Neural crest cell (in vitro differentiated cells): ENCODE data around the gene KRT12. TPM values are rescaled to one million over a fixed set of nuclear protein-coding genes. Genes with fewer than 3 reads are reported as not detected.
A peak's percentile ranks its signal among the peaks of the same experiment; 100 is the strongest.

Experiments used
- DNase-seq: peaks from one replicate; pipeline ENCODE4 v3.0.0; 2021; ENCODE audit warnings: low read depth, mixed read lengths, low spot score
- H3K27ac Mint-ChIP-seq: one replicate; pipeline ENCODE4 v1.8.0; 2021; ENCODE audit warnings: mild to moderate bottlenecking, mixed read lengths; ENCODE audit not compliant: unreplicated experiment
- H3K27me3 Mint-ChIP-seq: 2 replicates; pipeline ENCODE4 v1.8.0; 2021; ENCODE audit warnings: low read depth, mild to moderate bottlenecking, mixed read lengths
- H3K36me3 Mint-ChIP-seq: 2 replicates; pipeline ENCODE4 v1.8.0; 2021; ENCODE audit warnings: low read depth, mild to moderate bottlenecking, mixed read lengths
- H3K4me1 Mint-ChIP-seq: 2 replicates; pipeline ENCODE4 v1.8.0; 2021; ENCODE audit warnings: mixed read lengths
- H3K4me3 Mint-ChIP-seq: one replicate; pipeline ENCODE4 v1.8.0; 2021; ENCODE audit warnings: mild to moderate bottlenecking, mixed read lengths
- H3K9me3 Mint-ChIP-seq: 2 replicates; pipeline ENCODE4 v1.8.0; 2021; ENCODE audit warnings: mixed read lengths
- total RNA-seq: library from RNA; stranded (reverse); gene quantifications from 2 replicates; pipeline ENCODE4 v1.2.1, GENCODE V29; 2021
- TF ChIP-seq, protein P1 (sequence below): fragments of 200-600 bp; sonication (generic); conservative IDR thresholded peaks from 2 replicates; pipeline ENCODE4 v1.5.0; 2021; ENCODE audit warnings: antibody characterized with exemption, mild to moderate bottlenecking

Gene KRT12
- total RNA-seq, 1 donor from 2014 or later: not detected

DNA sequence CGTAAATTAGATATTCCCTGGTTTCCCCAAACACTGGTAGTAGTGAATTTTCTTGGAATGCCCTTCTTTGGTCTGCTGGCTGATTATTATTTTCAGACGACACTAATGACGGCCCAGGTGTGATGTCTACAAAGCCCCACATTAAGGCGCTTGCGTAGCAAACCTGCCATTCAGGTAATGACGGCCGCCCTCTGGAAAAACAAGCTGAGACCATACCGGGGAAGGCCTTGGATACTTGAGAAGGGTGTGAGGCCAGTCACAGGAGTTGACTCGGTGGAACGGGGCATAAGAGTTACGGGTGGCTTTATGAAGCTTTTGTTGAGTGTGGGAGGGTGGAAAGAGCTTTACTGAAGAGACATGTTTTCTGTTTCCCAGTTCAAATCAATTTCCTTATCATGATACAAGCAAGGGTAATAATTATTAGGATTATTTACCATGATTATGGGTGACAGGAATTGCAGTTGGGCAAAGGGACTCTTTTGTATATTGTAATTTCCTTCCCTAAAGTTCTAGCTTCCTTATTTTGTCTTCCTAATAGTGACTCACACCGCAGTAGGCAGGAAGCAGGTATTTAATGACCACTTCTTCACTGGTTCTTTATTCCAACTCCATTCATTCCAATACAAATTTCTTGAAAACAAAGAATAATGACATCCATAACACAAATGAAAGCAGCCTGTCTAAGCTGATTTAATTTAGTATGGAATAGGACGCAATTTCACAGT lies 45.6 kb upstream of the KRT12 start:
- Mint-ChIP-seq H3K4me1 (peaks cover 10% of the 10 kb centered on the region), H3K4me3 (no peak overlapping the region), H3K27ac (no peak overlapping the region), H3K27me3 (peaks cover 15% of the 10 kb centered on the region), H3K9me3 (no peaks in the 10 kb centered on the region), H3K36me3 (no peaks in the 10 kb centered on the region)
- no peak for DNase-seq
- TF ChIP-seq, protein P1, sequence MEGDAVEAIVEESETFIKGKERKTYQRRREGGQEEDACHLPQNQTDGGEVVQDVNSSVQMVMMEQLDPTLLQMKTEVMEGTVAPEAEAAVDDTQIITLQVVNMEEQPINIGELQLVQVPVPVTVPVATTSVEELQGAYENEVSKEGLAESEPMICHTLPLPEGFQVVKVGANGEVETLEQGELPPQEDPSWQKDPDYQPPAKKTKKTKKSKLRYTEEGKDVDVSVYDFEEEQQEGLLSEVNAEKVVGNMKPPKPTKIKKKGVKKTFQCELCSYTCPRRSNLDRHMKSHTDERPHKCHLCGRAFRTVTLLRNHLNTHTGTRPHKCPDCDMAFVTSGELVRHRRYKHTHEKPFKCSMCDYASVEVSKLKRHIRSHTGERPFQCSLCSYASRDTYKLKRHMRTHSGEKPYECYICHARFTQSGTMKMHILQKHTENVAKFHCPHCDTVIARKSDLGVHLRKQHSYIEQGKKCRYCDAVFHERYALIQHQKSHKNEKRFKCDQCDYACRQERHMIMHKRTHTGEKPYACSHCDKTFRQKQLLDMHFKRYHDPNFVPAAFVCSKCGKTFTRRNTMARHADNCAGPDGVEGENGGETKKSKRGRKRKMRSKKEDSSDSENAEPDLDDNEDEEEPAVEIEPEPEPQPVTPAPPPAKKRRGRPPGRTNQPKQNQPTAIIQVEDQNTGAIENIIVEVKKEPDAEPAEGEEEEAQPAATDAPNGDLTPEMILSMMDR: no peak

GRCh38 chr17:40910441-40910841 lies 43.4 kb upstream of the KRT12 start:
- H3K27ac Mint-ChIP-seq: no peak overlapping the region
- no peak overlapping the region for H3K4me3 Mint-ChIP-seq
- peaks cover 37% of the 10 kb centered on the region for H3K27me3 Mint-ChIP-seq
- DNase-seq: no peak
- no peaks in the 10 kb centered on the region for H3K9me3 Mint-ChIP-seq
- H3K4me1 Mint-ChIP-seq: peaks cover 10% of the 10 kb centered on the region
- H3K36me3 Mint-ChIP-seq: no peaks in the 10 kb centered on the region
- TF ChIP-seq, protein P1: no peak

GRCh38 chr17:40909755-40910154 lies 42.7 kb upstream of the KRT12 start:
- TF ChIP-seq, protein P1: no peak
- Mint-ChIP-seq H3K4me3 (no peak overlapping the region), H3K36me3 (no peaks in the 10 kb centered on the region), H3K27ac (no peak overlapping the region), H3K9me3 (no peaks in the 10 kb centered on the region), H3K27me3 (peaks cover 43% of the 10 kb centered on the region), H3K4me1 (peaks cover 10% of the 10 kb centered on the region)
- DNase-seq: no peak

GRCh38 chr17:40909351-40909750 lies 42.3 kb upstream of the KRT12 start:
- H3K27me3 Mint-ChIP-seq: peaks cover 47% of the 10 kb centered on the region

GRCh38 chr17:40906613-40907012 lies 39.6 kb upstream of the KRT12 start:
- peaks cover 10% of the 10 kb centered on the region for H3K4me1 Mint-ChIP-seq
- no peaks in the 10 kb centered on the region for H3K9me3 Mint-ChIP-seq
- no peak overlapping the region for H3K4me3 Mint-ChIP-seq
- TF ChIP-seq, protein P1: no peak
- no peaks in the 10 kb centered on the region for H3K36me3 Mint-ChIP-seq
- H3K27ac Mint-ChIP-seq: no peak overlapping the region
- peaks cover 63% of the 10 kb centered on the region for H3K27me3 Mint-ChIP-seq
- no peak for DNase-seq

More at GRCh38 chr17:40909351-40909750, 42.3 kb upstream of the KRT12 start:
- peaks cover 10% of the 10 kb centered on the region for H3K4me1 Mint-ChIP-seq
- H3K36me3 Mint-ChIP-seq: no peaks in the 10 kb centered on the region
- no peak overlapping the region for H3K4me3 Mint-ChIP-seq
- no peaks in the 10 kb centered on the region for H3K9me3 Mint-ChIP-seq
- TF ChIP-seq, protein P1: peak; percentile 85
- DNase-seq: peak; percentile 63
- H3K27ac Mint-ChIP-seq: no peak overlapping the region
